HG03378 (cell line): ENCODE measurements around the gene BCL2L12.

Experiments
- ATAC-seq: cut with Tn5 transposase; IDR thresholded peaks from one replicate; pipeline ENCODE4 v1.9.1; 2021; ENCODE audit warnings: mild to moderate bottlenecking, moderate library complexity; ENCODE audit not compliant: unreplicated experiment

The BCL2L12 gene

DNA sequence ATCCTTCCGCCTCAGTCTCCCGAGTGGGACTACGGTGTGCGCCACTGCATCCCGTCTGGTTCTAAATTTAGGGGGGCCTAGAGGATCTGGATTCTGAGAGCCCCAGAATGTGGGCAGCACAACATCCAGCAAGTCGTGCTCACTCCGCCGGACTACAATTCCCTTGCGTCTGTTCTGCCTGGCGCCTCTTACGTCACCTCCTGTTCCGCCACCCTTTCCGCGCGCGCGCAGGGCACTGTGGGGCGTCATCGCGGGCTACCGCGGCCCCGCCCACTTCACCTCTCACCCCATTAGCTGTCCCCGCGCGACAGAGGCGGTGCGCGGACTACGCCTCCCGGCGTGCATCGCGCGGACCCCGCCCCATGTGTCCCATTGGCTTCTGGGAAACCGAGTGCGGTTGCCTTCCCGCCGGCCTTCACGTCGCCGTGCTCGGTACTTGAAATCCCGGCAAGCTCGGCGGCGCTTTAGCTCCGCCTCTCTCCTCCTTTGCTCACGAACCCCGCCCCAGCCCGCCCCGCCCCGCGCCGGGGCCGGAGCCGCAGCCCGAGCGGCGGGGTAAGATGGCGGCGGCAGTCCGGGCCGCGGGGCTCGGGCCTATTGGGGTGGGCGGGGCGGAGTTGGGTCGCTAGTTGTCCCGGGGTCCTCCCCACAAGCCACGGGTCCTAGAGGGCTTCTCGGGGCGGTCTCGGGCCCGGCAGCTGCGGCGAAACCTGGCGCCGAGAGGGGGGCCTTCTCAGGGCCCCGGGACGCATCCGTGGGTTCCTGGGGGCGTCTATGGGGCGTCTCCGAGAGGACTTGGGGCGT, 23.8 kb upstream of the BCL2L12 start, which contains the start of gene SCAF1:
TSS of gene SCAF1 (plus strand) at position 522 of the 804 bp plus-strand sequence. CDS start 2,818 bp downstream, outside the sequence.
- ATAC-seq, result peak; percentile 52

GRCh38 chr19:49642492-49643035, 23.2 kb upstream of the BCL2L12 start:
- no peak for ATAC-seq

- no peak for ATAC-seq
Observed at GRCh38 chr19:49643466-49643865, 22.3 kb upstream of the BCL2L12 start.

GRCh38 chr19:49645592-49645991, 20.1 kb upstream of the BCL2L12 start:
- ATAC-seq, result no peak

GRCh38 chr19:49645995-49646394, 19.7 kb upstream of the BCL2L12 start:
- no peak for ATAC-seq

- no peak for ATAC-seq
Observed at GRCh38 chr19:49646586-49646985, 19.1 kb upstream of the BCL2L12 start.

- no peak for ATAC-seq
Observed at GRCh38 chr19:49651029-49651819, 14.5 kb upstream of the BCL2L12 start.

DNA sequence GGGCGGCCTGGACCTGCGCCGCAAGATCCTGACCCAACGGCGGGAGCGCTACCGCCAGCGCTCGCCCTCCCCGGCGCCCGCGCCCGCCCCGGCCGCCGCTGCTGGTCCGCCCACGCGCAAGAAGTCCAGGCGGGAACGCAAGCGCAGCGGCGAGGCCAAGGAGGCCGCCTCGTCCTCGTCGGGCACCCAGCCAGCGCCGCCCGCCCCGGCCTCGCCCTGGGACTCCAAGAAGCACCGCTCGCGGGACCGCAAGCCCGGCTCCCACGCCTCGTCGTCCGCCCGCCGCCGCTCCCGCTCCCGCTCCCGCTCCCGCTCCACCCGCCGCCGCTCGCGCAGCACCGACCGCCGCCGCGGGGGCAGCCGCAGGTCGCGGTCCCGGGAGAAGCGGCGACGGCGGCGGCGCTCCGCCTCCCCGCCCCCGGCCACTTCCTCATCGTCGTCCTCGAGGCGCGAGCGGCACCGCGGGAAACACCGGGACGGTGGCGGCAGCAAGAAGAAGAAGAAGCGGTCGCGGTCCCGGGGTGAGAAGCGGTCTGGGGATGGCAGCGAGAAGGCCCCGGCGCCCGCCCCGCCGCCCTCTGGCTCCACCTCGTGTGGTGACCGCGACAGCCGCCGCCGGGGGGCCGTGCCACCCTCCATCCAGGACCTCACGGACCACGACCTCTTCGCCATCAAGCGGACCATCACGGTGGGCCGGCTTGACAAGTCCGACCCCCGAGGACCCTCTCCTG, 13.7 kb upstream of the BCL2L12 start:
- no peak for ATAC-seq

DNA sequence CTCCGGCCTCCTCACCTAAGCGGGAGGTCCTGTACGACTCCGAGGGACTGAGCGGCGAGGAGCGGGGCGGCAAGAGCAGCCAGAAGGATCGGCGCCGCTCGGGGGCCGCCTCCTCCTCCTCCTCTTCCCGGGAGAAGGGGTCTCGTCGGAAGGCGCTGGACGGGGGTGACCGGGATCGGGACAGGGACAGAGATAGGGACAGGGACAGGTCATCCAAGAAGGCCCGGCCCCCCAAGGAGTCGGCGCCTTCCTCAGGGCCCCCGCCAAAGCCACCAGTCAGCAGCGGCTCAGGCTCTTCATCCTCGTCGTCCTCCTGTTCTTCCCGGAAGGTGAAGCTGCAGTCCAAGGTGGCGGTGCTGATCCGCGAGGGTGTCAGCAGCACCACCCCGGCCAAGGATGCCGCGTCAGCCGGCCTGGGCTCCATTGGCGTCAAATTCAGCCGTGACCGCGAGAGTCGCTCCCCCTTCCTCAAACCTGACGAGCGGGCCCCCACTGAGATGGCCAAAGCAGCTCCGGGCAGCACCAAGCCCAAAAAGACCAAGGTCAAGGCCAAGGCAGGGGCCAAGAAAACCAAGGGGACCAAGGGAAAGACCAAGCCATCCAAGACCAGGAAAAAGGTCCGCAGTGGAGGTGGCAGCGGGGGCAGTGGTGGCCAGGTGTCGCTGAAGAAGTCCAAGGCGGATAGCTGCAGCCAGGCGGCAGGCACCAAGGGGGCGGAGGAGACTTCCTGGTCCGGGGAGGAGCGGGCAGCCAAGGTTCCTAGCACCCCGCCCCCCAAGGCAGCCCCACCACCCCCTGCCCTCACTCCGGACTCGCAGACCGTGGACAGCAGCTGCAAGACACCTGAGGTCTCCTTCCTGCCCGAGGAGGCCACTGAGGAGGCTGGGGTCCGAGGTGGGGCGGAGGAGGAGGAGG, 12.9 kb upstream of the BCL2L12 start:
- ATAC-seq, result no peak

DNA sequence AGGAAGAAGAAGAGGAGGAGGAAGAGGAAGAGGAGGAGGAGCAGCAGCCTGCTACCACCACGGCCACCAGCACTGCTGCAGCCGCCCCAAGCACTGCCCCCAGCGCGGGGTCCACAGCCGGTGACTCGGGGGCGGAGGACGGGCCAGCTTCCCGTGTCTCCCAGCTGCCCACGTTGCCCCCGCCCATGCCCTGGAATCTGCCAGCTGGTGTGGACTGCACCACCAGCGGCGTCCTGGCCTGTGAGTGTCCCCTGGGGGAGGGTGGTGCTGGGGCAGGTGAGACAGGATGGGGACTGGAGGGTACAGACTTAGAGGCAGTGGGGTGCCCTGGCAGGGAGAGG, 12.3 kb upstream of the BCL2L12 start:
- ATAC-seq, result no peak

DNA sequence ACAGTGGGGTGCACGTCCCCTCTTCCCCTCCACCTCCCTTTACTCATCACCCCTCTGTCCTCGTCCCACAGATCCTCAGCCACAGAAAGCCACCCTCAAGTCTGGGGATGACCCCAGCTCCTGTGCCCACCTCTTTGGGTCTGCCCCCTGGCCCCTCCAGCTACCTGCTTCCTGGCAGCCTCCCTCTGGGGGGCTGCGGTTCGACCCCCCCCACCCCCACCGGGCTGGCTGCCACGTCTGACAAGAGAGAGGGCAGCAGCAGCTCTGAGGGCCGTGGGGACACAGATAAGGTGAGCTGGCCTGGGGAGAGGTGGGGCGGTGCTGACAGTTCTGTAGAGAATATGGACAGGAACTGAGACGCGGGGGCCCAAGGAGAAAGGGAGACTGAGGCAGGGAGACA, 11.2 kb upstream of the BCL2L12 start:
- ATAC-seq, result no peak

GRCh38 chr19:49655570-49656455, 9.9 kb upstream of the BCL2L12 start:
- ATAC-seq, result no peak

GRCh38 chr19:49656456-49657109, 9.2 kb upstream of the BCL2L12 start:
- no peak for ATAC-seq

DNA sequence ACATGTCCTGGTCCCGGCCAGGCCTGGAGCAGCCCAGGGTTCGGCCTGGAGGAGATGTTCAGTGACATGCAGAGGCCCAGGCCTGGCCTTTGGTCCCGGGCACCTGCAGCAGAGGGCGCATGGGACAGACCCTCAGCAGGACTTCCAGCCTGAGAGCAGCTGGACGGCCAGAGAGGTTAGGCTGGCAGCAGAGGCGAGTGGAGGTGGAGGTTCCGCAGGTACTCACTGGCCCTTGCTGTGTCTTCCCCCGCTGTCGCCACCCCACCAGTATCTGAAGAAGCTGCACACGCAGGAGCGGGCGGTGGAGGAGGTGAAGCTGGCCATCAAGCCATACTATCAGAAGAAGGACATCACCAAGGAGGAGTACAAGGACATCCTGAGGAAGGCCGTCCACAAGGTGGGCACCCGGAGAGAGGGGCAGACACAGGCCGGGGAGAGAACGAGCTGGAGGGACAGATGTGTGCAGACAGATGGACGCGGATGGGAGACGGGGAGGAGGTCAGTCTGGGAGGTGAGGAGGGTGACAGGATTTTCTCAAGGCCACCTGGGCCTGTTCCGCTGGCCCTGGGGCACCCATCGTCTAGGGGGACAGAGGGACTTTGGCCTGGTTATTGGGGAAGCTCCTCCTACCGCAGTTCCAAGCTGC, 8.1 kb upstream of the BCL2L12 start:
- ATAC-seq, result no peak

- ATAC-seq, result no peak
Observed at GRCh38 chr19:49658139-49658517, 7.6 kb upstream of the BCL2L12 start.

GRCh38 chr19:49658566-49659442, 6.9 kb upstream of the BCL2L12 start:
- ATAC-seq, result no peak

GRCh38 chr19:49660338-49660961, 5.3 kb upstream of the BCL2L12 start:
- ATAC-seq, result no peak
